HPDE6-E6E7 (cell line): ENCODE measurements around the gene CCL5.

Experiments used
- DNase-seq: peaks from one replicate; pipeline ENCODE4 v3.0.0; 2011; ENCODE audit warnings: missing footprints; ENCODE audit errors: extremely low spot score

Gene CCL5

DNA sequence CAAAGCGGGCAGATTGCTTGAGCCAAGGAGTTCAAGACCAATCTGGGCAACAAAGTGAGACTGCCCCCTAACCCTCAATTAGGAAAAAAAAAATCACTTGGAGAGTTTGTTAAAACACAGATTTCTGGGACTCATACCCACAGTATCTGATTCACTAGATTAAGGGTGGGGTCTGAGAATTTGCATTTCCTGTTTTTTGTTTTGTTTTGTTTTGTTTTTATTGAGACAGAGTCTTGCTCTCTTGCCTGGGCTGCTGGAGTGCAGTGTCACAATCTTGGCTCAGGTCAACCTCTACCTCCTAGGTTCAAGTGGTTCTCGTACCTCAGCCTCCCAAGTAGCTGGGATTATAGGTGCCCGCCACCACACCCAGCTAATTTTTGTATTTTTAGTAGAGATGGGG, 12.6 kb downstream of the CCL5 start:
- DNase-seq = no peak

GRCh38 chr17:35866341-35866950, 13.7 kb downstream of the CCL5 start:
- no peak for DNase-seq

DNA sequence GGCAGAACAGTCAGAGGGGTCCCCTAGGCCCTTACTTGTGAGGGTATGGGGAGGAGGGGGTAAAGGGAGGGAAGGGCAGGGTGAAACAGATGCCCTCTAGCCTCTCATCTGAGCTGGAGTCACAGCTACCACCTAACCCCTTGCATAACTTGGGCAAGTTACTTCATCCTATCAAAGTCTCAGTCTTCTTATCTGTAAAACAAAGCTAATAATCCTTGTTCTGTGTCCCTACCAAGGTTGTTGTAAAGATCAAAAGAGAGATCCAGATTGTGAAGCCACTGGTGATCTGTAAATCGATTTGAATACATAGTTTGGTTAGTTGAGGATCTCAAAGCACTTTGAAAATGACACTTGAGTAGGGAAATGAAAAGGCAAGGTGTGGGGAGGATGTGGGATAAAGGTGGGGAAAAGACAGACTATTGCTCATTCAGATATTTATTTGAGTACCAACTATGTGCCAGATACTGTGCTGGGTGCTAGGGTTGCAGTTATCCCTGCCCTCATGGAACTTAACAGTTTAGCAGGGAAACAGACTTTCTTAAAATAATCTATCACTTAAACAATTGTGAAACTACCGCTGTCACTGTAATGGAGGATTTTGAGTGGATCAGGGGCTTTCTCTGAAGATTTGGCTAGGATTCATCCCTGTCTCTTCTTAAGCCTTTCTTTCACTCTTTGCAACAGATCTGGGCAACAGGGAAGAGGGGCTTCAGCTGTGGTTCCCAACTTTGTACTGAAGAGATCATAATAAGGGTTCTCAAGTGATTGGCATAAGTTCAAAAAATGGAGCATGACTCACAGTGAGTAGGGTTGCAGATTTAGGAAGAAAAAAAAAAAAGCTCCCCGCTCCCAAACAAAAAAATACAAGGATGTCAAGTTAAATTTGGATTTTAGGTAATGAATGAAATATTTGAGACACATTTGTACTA, 14.5 kb downstream of the CCL5 start:
- DNase-seq = no peak

GRCh38 chr17:35864853-35865252, 15.3 kb downstream of the CCL5 start:
- no peak for DNase-seq

DNA sequence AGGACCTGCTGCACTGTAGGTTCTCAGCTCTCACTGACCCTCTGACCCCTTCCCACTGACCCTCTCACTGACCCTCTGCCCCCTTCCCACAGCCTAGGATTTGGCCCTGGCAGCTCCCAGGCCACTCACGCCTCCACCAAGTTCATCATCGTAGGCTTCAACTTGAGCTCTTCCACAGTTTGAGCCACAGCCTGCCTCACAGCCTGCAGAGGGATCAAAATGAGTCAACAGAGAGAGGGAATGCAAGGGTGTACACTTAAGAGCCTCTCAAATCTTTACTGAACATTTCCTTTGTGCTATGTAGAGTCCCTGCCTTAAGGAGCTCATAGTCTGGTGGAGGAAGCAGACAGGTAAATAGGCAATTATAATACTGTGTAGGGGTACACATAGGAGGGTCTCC, 23.6 kb downstream of the CCL5 start:
- no peak for DNase-seq

GRCh38 chr17:35855965-35856364, 24.2 kb downstream of the CCL5 start:
- DNase-seq = no peak

GRCh38 chr17:35849469-35850348, 30.5 kb downstream of the CCL5 start:
- peak; percentile 27 for DNase-seq

- no peak for DNase-seq
Measured at GRCh38 chr17:35847633-35848373, 32.4 kb downstream of the CCL5 start.

GRCh38 chr17:35847006-35847405, 33.2 kb downstream of the CCL5 start:
- no peak for DNase-seq

- DNase-seq = no peak
Measured at GRCh38 chr17:35846055-35846809, 33.9 kb downstream of the CCL5 start.

GRCh38 chr17:35844547-35844946, 35.6 kb downstream of the CCL5 start:
- no peak for DNase-seq

DNA sequence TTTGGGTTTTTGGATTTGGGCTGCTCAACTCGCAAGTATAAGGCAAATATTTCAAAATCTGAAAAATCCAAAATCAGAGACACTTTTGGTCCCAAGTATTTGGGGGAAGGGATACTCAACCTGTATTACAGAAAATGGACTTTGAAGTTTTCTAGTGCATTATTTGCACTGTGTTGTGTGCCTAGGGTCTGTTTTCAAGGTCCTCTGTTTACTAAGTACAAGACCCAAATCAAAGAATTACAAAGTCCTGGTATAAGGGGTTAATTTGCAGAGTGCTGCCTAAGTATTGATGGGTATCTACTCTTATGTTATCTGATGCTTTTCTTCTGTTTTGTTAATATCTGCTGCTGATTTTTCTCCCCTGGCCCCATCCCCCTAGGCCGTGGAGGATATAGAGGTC, 36.5 kb downstream of the CCL5 start:
- DNase-seq = no peak

DNA sequence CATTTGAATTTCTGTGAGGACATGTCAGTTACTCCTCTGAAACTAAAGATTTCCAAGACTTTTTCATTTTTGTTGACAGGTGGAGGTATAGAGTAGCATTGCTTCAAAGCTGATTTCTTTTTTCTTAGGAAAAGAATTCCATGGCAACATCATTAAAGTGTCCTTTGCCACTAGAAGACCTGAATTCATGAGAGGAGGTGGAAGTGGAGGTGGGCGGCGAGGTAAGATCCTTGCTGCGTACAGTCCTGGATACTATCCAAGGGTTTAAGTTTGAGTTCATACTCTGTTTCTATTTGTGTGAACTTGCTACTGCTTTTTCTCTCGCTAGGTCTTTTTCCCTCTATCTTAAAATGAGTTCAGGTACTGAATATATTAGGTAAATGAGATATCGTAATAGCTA, 37.9 kb downstream of the CCL5 start:
- no peak for DNase-seq

- DNase-seq = no peak
Measured at GRCh38 chr17:35841505-35841904, 38.7 kb downstream of the CCL5 start.

- no peak for DNase-seq
Measured at GRCh38 chr17:35841101-35841500, 39.1 kb downstream of the CCL5 start.

DNA sequence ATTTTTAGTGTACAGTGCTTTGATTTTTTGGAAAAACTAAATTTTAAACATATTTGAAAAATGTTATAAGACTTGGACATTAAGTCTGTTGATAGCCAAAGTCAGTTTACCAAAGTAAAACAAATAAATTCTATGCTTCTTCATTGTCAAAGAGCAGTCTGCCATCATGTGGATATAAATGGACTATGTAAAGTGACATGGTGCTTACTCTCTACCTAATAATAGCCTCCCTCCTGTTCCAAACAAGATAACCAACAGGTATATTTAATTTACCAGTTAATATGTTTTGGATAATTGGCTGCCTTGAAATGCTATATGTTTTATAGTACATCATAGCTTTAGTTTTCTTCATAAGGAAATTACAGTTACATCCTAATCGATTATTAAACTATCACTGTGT, 55.0 kb downstream of the CCL5 start:
- DNase-seq = no peak
